Stomach (tissue), 9 donors: ENCODE results near the gene STIL. TPM values are rescaled to one million over a fixed set of nuclear protein-coding genes. Genes with fewer than 3 reads are reported as not detected.
A peak's percentile ranks its signal among the peaks of the same experiment; 100 is the strongest.
"Not testable (repeated sequence)": the region's sequence is repeated elsewhere in the genome, so short reads cannot be mapped to it uniquely, and the experiment has no call there.

Source experiments
- DNase-seq, 2 donors: peaks; one replicate each; pipeline versions ENCODE4 v3.0.0 to v3.0.0-alpha.2; 2013 to 2019
- H3K27ac ChIP-seq, 5 donors: fragments of 200-600 bp in 4 of 5; sonication (generic) in 4 of 5; one replicate each; pipeline ENCODE4 v1.5.1; 2013 to 2019; ENCODE audit warnings: mild to moderate bottlenecking in 1 of 5, moderate library complexity in 1 of 5
- H3K27me3 ChIP-seq, 3 donors: fragments of 200-600 bp; sonication (generic); one replicate each; pipeline ENCODE4 v1.5.1; 2017 to 2019; ENCODE audit warnings: mixed run types in 1 of 3
- H3K36me3 ChIP-seq, 4 donors: fragments of 200-600 bp; sonication (generic); 1 replicate in 3 of 4; 2 replicates in 1 of 4; pipeline ENCODE4 v1.5.1; 2016 to 2019
- H3K4me1 ChIP-seq, 4 donors: fragments of 200-600 bp; sonication (generic); one replicate each; pipeline ENCODE4 v1.5.1; 2016 to 2019
- H3K4me3 ChIP-seq, 4 donors: fragments of 200-600 bp; sonication (generic) in 3 of 4; one replicate each; pipeline ENCODE4 v1.5.1; 2016 to 2019; ENCODE audit warnings: mild to moderate bottlenecking in 1 of 4
- H3K9me3 ChIP-seq, 4 donors: fragments of 200-600 bp; sonication (generic); one replicate each; pipeline ENCODE4 v1.5.1; 2016 to 2019
- EP300 ChIP-seq: sonication (generic); formaldehyde crosslinking; IDR thresholded peaks from one replicate; pipeline ENCODE4 v1.6.1; 2017; ENCODE audit warnings: antibody characterized with exemption
- POLR2A ChIP-seq, 4 donors: fragments of 450-650 bp; IDR thresholded peaks; one replicate each; pipeline ENCODE4 v1.6.1; 2016; ENCODE audit warnings: antibody characterized with exemption in 4 of 4, control low read depth in 2 of 4, mild to moderate bottlenecking in 1 of 4, moderate library complexity in 1 of 4
- POLR2AphosphoS5 ChIP-seq, 3 donors: sonication (generic); formaldehyde crosslinking; IDR thresholded peaks; one replicate each; pipeline ENCODE4 v1.6.1; 2016; ENCODE audit warnings: antibody characterized with exemption in 3 of 3
- WGBS, 5 donors: extraction: QIAGEN DNeasy Blood & Tissue Kit in 3 of 5; methylation state at CpG; one replicate each; pipeline versions ENCODE4 v1.1.5 to v1.1.7; 2013 to 2018; 5-methylcytosine and 5-hydroxymethylcytosine counted together
- intact Hi-C: fragments of 100-400 bp; cut with DNase I; formaldehyde crosslinking; loops from one replicate; pipeline ENCODE4 v1.15.1; 2023; ENCODE audit warnings: low total_unique reads
- polyA plus RNA-seq, 3 donors: library from polyadenylated mRNA; stranded (reverse); fragments of 200-250 nt; gene quantifications; one replicate each; pipeline ENCODE4 v1.2.3, GENCODE V29; 2013
- total RNA-seq, 5 donors: library from RNA; depleted of rRNA; stranded (reverse); fragments of >200 nt; gene quantifications; one replicate each; pipeline versions ENCODE4 v1.1.0 to v1.2.3, GENCODE V29; 2014 to 2016
- TF ChIP-seq, protein P1 (sequence below), 7 experiments: fragments of 450-650 bp in 4 of 7; fragments of 200-600 bp in 3 of 7; sonication (generic) in 3 of 7; IDR thresholded peaks; one replicate each; pipeline ENCODE4 v1.5.1; 2016 to 2019; ENCODE audit warnings: antibody characterized with exemption in 7 of 7, control low read depth in 2 of 7, mild to moderate bottlenecking in 1 of 7
- donor health status: healthy with polysubstance abuse.
- donor health status: Bipolar disorder and iron deficiency.
- donor health status: healthy.

The STIL gene
- total and polyA plus RNA-seq, 8 donors: 0.61 to 44.9 (median 3.4) TPM

DNA sequence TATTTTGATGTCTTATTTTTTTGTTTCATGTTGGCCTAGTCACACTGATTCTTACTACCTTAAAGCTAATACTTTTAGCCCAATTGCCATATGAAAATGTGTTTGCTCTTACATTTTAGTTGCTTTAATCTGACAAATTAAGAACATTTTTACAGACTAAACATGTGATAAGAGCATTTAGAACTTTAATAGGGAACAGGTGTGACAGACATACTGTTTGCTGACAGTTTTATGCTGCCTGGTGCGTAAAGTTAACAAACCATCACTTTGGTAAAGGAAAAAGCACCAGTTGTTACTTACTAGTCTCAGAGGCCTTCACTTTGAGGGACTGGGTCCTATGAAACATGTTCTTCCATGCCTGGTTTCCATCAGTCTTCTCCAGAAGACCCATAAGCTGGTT lies 34.3 kb upstream of the STIL start:
- TF ChIP-seq POLR2AphosphoS5 (IDR thresholded peaks at IDR 0.05) (no peak), POLR2A (IDR thresholded peaks at IDR 0.05) (no peak), EP300 (no peak)
- TF ChIP-seq, protein P1, sequence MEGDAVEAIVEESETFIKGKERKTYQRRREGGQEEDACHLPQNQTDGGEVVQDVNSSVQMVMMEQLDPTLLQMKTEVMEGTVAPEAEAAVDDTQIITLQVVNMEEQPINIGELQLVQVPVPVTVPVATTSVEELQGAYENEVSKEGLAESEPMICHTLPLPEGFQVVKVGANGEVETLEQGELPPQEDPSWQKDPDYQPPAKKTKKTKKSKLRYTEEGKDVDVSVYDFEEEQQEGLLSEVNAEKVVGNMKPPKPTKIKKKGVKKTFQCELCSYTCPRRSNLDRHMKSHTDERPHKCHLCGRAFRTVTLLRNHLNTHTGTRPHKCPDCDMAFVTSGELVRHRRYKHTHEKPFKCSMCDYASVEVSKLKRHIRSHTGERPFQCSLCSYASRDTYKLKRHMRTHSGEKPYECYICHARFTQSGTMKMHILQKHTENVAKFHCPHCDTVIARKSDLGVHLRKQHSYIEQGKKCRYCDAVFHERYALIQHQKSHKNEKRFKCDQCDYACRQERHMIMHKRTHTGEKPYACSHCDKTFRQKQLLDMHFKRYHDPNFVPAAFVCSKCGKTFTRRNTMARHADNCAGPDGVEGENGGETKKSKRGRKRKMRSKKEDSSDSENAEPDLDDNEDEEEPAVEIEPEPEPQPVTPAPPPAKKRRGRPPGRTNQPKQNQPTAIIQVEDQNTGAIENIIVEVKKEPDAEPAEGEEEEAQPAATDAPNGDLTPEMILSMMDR (IDR thresholded peaks at IDR 0.05): no peak
- no peak overlapping the region for H3K4me3 ChIP-seq
- no peak overlapping the region for H3K27ac ChIP-seq
- intact Hi-C loops: no loop called here
- no peak for DNase-seq
- WGBS, 5 donors: 76 to 86% (median 84%) methylated on average over 1 of the region's 1 CpG
- peaks cover 0 to 16% (median 5%) of the 10 kb centered on the region in 4 donors for H3K4me1 ChIP-seq
- peaks cover 0 to 29% (median 21%) of the 10 kb centered on the region in 4 donors for H3K36me3 ChIP-seq
- H3K27me3 ChIP-seq: no peaks in the 10 kb centered on the region
- H3K9me3 ChIP-seq: no peaks in the 10 kb centered on the region

DNA sequence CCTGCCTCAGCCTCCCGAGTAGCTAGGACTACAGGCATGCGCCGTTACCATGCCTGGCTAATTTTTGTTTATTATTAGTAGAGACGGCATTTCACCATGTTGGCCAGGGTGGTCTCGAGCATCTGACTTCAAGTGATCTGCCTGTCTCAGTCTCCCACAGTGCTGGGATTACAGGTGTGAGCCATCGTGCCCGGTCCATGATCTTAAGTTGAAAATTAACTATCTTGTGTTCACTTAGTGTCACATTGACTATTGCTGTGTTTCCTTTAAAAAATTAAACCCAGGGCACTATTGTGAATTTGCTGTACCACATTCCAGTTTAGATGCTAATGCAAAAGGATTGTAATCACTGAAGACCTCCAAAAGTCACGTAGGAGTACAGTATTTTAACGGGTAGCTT lies 33.8 kb upstream of the STIL start:
- H3K4me3 ChIP-seq: no peak overlapping the region
- 85 to 93% (median 88%) methylated on average over 9 of the region's 9 CpGs for WGBS, 5 donors
- no peak overlapping the region for H3K27ac ChIP-seq
- peaks cover 0 to 33% (median 25%) of the 10 kb centered on the region in 4 donors for H3K36me3 ChIP-seq
- no peak for TF ChIP-seq EP300
- TF ChIP-seq POLR2A (IDR thresholded peaks at IDR 0.05): no peak
- TF ChIP-seq, protein P1 (IDR thresholded peaks at IDR 0.05): no peak
- no peak for TF ChIP-seq POLR2AphosphoS5 (IDR thresholded peaks at IDR 0.05)
- no peak for DNase-seq
- H3K27me3 ChIP-seq: no peaks in the 10 kb centered on the region
- intact Hi-C loops: no loop called here
- H3K4me1 ChIP-seq: peaks cover 0 to 15% (median 5%) of the 10 kb centered on the region in 4 donors
- no peaks in the 10 kb centered on the region for H3K9me3 ChIP-seq

DNA sequence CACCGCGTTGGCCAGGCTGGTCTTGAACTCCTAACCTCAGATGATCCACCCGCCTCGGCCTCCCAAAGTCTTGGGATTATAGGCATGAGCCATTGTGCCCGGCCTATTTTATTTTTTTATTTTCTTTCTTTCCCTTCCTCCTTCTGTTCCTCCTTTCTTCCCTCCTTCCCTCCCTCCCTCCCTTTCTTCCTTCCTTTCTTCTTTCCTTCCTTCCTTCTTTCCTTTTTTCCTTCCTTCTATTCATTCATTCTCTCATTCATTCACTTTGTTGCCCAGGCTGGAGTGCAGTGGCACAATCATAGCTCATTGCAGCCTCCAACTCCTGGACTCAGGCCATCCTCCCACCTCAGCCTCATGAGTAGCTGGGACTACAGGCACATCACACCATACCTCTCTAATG lies 33.0 kb upstream of the STIL start:
- H3K27ac ChIP-seq, H3K27me3 ChIP-seq, intact Hi-C loops, H3K4me3 ChIP-seq, DNase-seq, H3K9me3 ChIP-seq: not testable (repeated sequence)
- Histone ChIP-seq H3K4me1 (peaks cover 0 to 15% (median 5%) of the 10 kb centered on the region in 4 donors), H3K36me3 (peaks cover 0 to 33% (median 25%) of the 10 kb centered on the region in 4 donors)
- WGBS, 5 donors: 96 to 98% (median 97%) methylated on average over 5 of the region's 5 CpGs

DNA sequence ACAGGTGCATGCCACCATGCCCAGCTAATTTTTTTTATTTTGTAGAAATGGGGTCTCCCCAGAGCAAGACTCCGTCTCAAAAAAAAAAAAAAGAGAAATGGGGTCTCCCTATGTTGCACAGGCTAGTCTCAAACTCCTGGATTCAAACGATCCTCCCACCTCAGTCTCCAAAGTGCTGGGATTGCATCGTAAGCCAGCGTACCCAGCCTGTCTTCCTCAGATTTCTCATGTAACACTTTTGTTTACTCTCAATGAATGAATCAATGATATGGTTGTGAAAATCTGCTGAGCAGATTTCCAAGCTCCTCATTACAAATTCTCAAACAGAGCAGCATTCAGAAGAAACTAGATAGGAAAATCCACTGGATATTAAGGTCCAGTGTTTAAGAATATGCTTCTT lies 26.3 kb upstream of the STIL start:
- intact Hi-C loops: no loop called here
- Histone ChIP-seq H3K4me1 (peaks cover 9 to 64% (median 35%) of the 10 kb centered on the region in 4 donors), H3K9me3 (no peaks in the 10 kb centered on the region), H3K27me3 (no peaks in the 10 kb centered on the region), H3K27ac (no peak overlapping the region), H3K36me3 (peaks cover 0 to 26% (median 16%) of the 10 kb centered on the region in 4 donors), H3K4me3 (no peak overlapping the region)
- WGBS, 5 donors: 45 to 88% (median 66%) methylated on average over 4 of the region's 4 CpGs
- DNase-seq: no peak
- TF ChIP-seq, protein P1 (IDR thresholded peaks at IDR 0.05): no peak
- TF ChIP-seq EP300: no peak
- TF ChIP-seq POLR2AphosphoS5 (IDR thresholded peaks at IDR 0.05): no peak
- no peak for TF ChIP-seq POLR2A (IDR thresholded peaks at IDR 0.05)

DNA sequence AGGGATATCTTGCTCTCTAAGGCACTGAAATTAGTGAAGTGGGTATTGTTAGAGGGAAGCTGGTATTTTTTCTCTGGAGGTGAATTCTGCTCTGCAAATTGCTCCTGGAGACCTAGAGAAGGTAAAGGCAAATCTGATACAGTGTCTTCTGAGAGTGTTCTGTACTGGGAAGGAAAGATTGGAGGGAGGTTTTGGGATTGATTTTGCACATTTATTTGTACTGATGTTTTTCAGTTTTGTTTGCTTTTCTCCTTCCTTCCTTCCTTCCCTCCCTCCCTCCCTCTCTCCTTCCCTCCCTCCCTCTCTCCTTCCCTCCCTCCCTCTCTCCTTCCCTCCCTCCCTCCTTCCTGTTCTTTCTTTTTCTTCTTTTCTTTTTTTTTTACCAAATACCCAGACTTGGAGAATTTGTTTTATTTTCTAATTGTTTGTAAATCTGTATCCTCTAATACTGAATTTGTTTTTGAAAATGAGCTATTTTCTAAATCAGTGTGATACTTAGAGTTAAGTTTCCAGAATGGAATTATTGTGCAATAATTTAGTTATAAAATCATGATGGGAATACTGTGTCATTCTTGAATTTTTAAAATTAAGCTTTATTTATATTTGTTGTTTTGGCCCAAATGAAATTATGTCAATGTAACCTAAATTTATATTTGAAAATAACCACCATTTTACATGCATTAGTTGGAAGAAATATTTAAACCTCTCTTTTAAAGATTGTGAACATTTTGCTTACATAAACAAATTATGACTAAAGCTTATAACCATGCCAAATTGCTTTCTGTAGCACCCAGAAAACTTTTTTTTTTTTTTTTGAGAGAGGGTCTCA lies 24.5 kb upstream of the STIL start:
- intact Hi-C loops: no loop called here
- H3K4me1 ChIP-seq: peaks cover 12 to 70% (median 42%) of the 10 kb centered on the region in 4 donors
- no peak for DNase-seq
- H3K9me3 ChIP-seq: no peaks in the 10 kb centered on the region
- peak overlapping the region in 1 of 5 donors; percentile 5 for H3K27ac ChIP-seq
- TF ChIP-seq POLR2A (IDR thresholded peaks at IDR 0.05) (no peak), EP300 (no peak), POLR2AphosphoS5 (IDR thresholded peaks at IDR 0.05) (no peak)
- TF ChIP-seq, protein P1 (IDR thresholded peaks at IDR 0.05): no peak
- no peak overlapping the region for H3K4me3 ChIP-seq
- H3K36me3 ChIP-seq: peaks cover 0 to 19% (median 9%) of the 10 kb centered on the region in 4 donors
- no peaks in the 10 kb centered on the region for H3K27me3 ChIP-seq
